ENCODE measurements around the gene MRPL19.

DNA sequence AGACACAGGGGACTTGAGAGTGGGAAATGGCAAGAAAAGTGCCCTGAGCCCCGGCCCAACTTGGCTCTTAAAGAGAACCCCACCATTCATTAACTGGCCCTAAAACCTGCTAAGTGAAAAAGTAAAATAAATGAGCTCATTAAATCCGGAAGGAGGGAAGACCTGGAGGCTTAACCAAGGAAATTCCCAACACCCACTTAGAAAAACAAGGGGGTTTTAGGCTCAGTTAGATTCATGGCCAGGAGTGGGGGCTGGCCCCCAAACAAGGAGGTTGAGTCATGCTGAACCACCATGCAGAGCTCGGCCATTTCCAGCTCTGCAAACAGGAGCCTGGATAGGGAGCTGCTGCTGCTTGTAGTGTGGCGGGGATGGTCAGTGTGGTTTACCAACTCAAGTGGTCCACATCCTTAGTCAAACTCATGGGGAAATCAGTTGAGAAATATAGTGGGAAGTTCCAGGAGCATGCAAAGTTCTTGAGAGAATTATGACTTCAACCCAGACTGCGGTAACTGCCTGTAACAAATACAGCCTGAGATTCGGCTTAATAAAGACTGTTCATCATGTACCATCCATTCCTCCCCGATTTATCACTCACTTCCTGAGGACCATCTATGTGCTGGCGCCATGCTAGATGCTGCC, 39.7 kb upstream of the MRPL19 start:
- TF ChIP-seq, protein P1, sequence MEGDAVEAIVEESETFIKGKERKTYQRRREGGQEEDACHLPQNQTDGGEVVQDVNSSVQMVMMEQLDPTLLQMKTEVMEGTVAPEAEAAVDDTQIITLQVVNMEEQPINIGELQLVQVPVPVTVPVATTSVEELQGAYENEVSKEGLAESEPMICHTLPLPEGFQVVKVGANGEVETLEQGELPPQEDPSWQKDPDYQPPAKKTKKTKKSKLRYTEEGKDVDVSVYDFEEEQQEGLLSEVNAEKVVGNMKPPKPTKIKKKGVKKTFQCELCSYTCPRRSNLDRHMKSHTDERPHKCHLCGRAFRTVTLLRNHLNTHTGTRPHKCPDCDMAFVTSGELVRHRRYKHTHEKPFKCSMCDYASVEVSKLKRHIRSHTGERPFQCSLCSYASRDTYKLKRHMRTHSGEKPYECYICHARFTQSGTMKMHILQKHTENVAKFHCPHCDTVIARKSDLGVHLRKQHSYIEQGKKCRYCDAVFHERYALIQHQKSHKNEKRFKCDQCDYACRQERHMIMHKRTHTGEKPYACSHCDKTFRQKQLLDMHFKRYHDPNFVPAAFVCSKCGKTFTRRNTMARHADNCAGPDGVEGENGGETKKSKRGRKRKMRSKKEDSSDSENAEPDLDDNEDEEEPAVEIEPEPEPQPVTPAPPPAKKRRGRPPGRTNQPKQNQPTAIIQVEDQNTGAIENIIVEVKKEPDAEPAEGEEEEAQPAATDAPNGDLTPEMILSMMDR (IDR thresholded peaks at IDR 0.05) = no peak
- no peak for TF ChIP-seq POLR2A (IDR thresholded peaks at IDR 0.05)

All from thyroid gland (tissue), 4 donors.